HepG2 (cell line): ENCODE results near the gene CHM. TPM values are rescaled to one million over a fixed set of nuclear protein-coding genes. Genes with fewer than 3 reads are reported as not detected.

Experiments
- ATAC-seq: fragments of 200-7000 bp; cut with Tn5 transposase; 3 replicates; pipeline ENCODE4 v1.9.1; 2020; ENCODE audit warnings: mild to moderate bottlenecking, moderate library complexity
- BruUV-seq: library from RNA; stranded (reverse); fragments of 400-500 nt; replicated peaks from 2 replicates; lab custom pipeline; 2021; lab: Mats Ljungman, UMichigan
- CTCF ChIA-PET: fragments of 300-600 bp; formaldehyde crosslinking; extraction: SDS; loops from one replicate; lab custom pipeline; 2021; ENCODE audit warnings: low total read pairs, inconsistent platforms, low intra/inter-chr PET ratio; lab: Yijun Ruan, JAX
- POLR2A ChIA-PET: fragments of 350-600 bp; sonication (Branson Sonifier 250); formaldehyde crosslinking; loops from one replicate; lab custom pipeline; 2020; ENCODE audit warnings: antibody characterized with exemption, inconsistent platforms; lab: Yijun Ruan, JAX
- DNase-seq: peaks from one replicate; pipeline ENCODE4 v3.0.0-alpha.2; 2015; ENCODE audit warnings: low spot score
- FAIRE-seq: peaks from 3 replicates; lab custom pipeline; 2011; peaks lifted over from hg19 to GRCh38; lab: Jason Lieb, UNC
- H2AFZ ChIP-seq: one replicate; pipeline ENCODE4 v1.6.1; 2011; ENCODE audit warnings: low read length, inconsistent platforms
- H3K27ac ChIP-seq: fragments of 300-600 bp; 3 replicates; pipeline ENCODE4 v1.8.0; 2011; ENCODE audit warnings: mixed run types, mild to moderate bottlenecking, mixed read lengths, low read length, inconsistent platforms; ENCODE audit not compliant: insufficient read depth; ENCODE audit errors: extremely low read length
- H3K27me3 ChIP-seq, 2 experiments: fragments of 200-600 bp in 1 of 2; 2 replicates in 1 of 2; 3 replicates in 1 of 2; pipeline versions ENCODE4 v1.6.0 to v1.8.0; 2011; ENCODE audit warnings: low read length in 2 of 2, mild to moderate bottlenecking in 2 of 2, moderate library complexity in 2 of 2, inconsistent platforms in 1 of 2; ENCODE audit not compliant: insufficient read depth in 2 of 2, control insufficient read depth in 1 of 2
- H3K36me3 ChIP-seq, 2 experiments: fragments of 200-600 bp in 1 of 2; replicated peaks in 1 of 2; 2 replicates in 1 of 2; 3 replicates in 1 of 2; pipeline versions ENCODE4 v1.5.1 to v1.8.0; 2011; ENCODE audit warnings: low read length in 2 of 2, inconsistent platforms in 1 of 2; ENCODE audit not compliant: insufficient read depth in 2 of 2, control insufficient read depth in 1 of 2
- H3K4me1 ChIP-seq: 2 replicates; pipeline ENCODE4 v1.5.1; 2012; ENCODE audit warnings: low read length, inconsistent platforms; ENCODE audit not compliant: insufficient read depth
- H3K4me2 ChIP-seq: 2 replicates; pipeline ENCODE4 v1.6.0; 2011; ENCODE audit warnings: low read depth, low read length, inconsistent platforms
- H3K4me3 ChIP-seq, 3 experiments: fragments of 200-600 bp in 1 of 3; sonication (generic), shearing (Covaris generic) in 1 of 3; replicated peaks in 1 of 3; 2 replicates each; pipeline ENCODE4 v1.5.1; 2011 to 2016; ENCODE audit warnings: low read length in 3 of 3, inconsistent platforms in 2 of 3, low read depth in 2 of 3, mild to moderate bottlenecking in 2 of 3, control low read depth in 1 of 3, mixed read lengths in 1 of 3; ENCODE audit not compliant: insufficient read depth in 1 of 3
- H3K79me2 ChIP-seq: one replicate; pipeline ENCODE4 v1.6.1; 2011; ENCODE audit warnings: low read length, inconsistent platforms; ENCODE audit not compliant: insufficient read depth
- H3K9ac ChIP-seq: 2 replicates; pipeline ENCODE4 v1.6.0; 2011; ENCODE audit warnings: mild to moderate bottlenecking, low read depth, low read length, inconsistent platforms; ENCODE audit not compliant: insufficient read depth
- H3K9me3 ChIP-seq: 2 replicates; pipeline ENCODE4 v1.5.1; 2012; ENCODE audit warnings: mild to moderate bottlenecking, low read length
- H4K20me1 ChIP-seq: 2 replicates; pipeline ENCODE4 v1.6.0; 2011; ENCODE audit warnings: inconsistent platforms, mild to moderate bottlenecking, low read length, moderate library complexity; ENCODE audit not compliant: insufficient read depth
- BORCS8-MEF2B ChIP-seq: sonication (generic); formaldehyde crosslinking; IDR thresholded peaks from 2 replicates; pipeline ENCODE4 v1.8.0; 2022; ENCODE audit warnings: mild to moderate bottlenecking, missing genetic modification reagents
- CAMTA2 ChIP-seq: sonication (generic); formaldehyde crosslinking; IDR thresholded peaks from 2 replicates; pipeline ENCODE4 v1.4.0; 2020; ENCODE audit warnings: mild to moderate bottlenecking, missing genetic modification reagents, borderline replicate concordance
- ETV6 ChIP-seq: sonication (generic); formaldehyde crosslinking; conservative IDR thresholded peaks from 2 replicates; pipeline ENCODE4 v1.4.0; 2020; ENCODE audit warnings: missing genetic modification reagents
- HNRNPH1 ChIP-seq: fragments of 200-400 bp; formaldehyde crosslinking; optimal IDR thresholded peaks from 2 replicates; pipeline ENCODE3; 2017; ENCODE audit warnings: mild to moderate bottlenecking, low read depth, low read length
- HOXA3 ChIP-seq: sonication (generic); formaldehyde crosslinking; IDR thresholded peaks from 2 replicates; pipeline ENCODE4 v1.5.0; 2020; ENCODE audit warnings: missing genetic modification reagents
- JARID2 ChIP-seq: sonication (generic); formaldehyde crosslinking; IDR thresholded peaks from 2 replicates; pipeline ENCODE4 v1.8.1; 2023; ENCODE audit warnings: missing genetic modification reagents, inconsistent platforms; ENCODE audit not compliant: insufficient replicate concordance
- KMT2A ChIP-seq: sonication (generic); formaldehyde crosslinking; IDR thresholded peaks from 2 replicates; pipeline ENCODE4 v1.4.0; 2020; ENCODE audit warnings: missing genetic modification reagents
- MAZ ChIP-seq, 2 experiments: sonication (generic) in 1 of 2; formaldehyde crosslinking in 1 of 2; IDR thresholded peaks; 2 replicates each; pipeline versions ENCODE4 v1.5.0 to v1.6.1; 2012 to 2020; ENCODE audit warnings: low read depth in 2 of 2, mild to moderate bottlenecking in 2 of 2, borderline replicate concordance in 1 of 2, improper control_type of control experiment in 1 of 2, low read length in 1 of 2, missing genetic modification reagents in 1 of 2, moderate library complexity in 1 of 2
- SCMH1 ChIP-seq: sonication (generic); formaldehyde crosslinking; IDR thresholded peaks from 2 replicates; pipeline ENCODE4 v1.9.0; 2021; ENCODE audit warnings: missing genetic modification reagents, mild to moderate bottlenecking, borderline replicate concordance
- SMAD1 ChIP-seq: sonication (generic); formaldehyde crosslinking; IDR thresholded peaks from 2 replicates; pipeline ENCODE4 v1.4.0; 2020; ENCODE audit warnings: missing genetic modification reagents, low read depth, mild to moderate bottlenecking, borderline replicate concordance
- TBL1XR1 ChIP-seq: fragments of 150-350 bp; IDR thresholded peaks from 2 replicates; pipeline ENCODE4 v1.6.1; 2014; ENCODE audit warnings: borderline replicate concordance, low read length; ENCODE audit not compliant: partially characterized antibody
- ZFP62 ChIP-seq: sonication (generic); formaldehyde crosslinking; IDR thresholded peaks from 2 replicates; pipeline ENCODE4 v1.4.0; 2020; ENCODE audit warnings: missing genetic modification reagents
- ZMYM3 ChIP-seq: sonication (generic); formaldehyde crosslinking; IDR thresholded peaks from 2 replicates; pipeline ENCODE4 v1.5.1; 2020; ENCODE audit warnings: mild to moderate bottlenecking, missing genetic modification reagents
- ZNF570 ChIP-seq: sonication (generic); formaldehyde crosslinking; IDR thresholded peaks from 2 replicates; pipeline ENCODE4 v1.4.0; 2020; ENCODE audit warnings: mild to moderate bottlenecking, missing genetic modification reagents, borderline replicate concordance
- ZNF747 ChIP-seq: sonication (generic); formaldehyde crosslinking; IDR thresholded peaks from 2 replicates; pipeline ENCODE4 v1.8.1; 2023; ENCODE audit warnings: missing genetic modification reagents, mild to moderate bottlenecking, borderline replicate concordance
- WGBS: methylation state at CpG from one replicate; pipeline ENCODE4 v1.1.6; 2017; ENCODE audit warnings: low lambda C conversion rate; 5-methylcytosine and 5-hydroxymethylcytosine counted together
- in situ Hi-C: cut with HindIII; loops from 2 replicates; pipeline ENCODE4 v1.10.0; 2017; ENCODE audit warnings: low pct_unique_long_range_greater_than_20kb; ENCODE audit not compliant: extremely low pct_ligation_motif_present
- intact Hi-C: fragments of 100-400 bp; cut with micrococcal nuclease; formaldehyde crosslinking; loops from one replicate; pipeline ENCODE4 v1.10.0; 2022; ENCODE audit not compliant: unreplicated experiment
- polyA plus RNA-seq, 8 experiments: library from polyadenylated mRNA; depleted of rRNA in 3 of 8; stranded (reverse) in 7 of 8; unstranded in 1 of 8; fragments of >200 nt; fragmentation: Illumina TruSeq in 4 of 8; extraction: Trizol in 4 of 8; gene quantifications; 2 replicates each; pipeline versions ENCODE4 v1.2.1 to v1.2.3, GENCODE V29; 2011 to 2016; ENCODE audit warnings: low read depth in 4 of 8, missing spikeins in 1 of 8, mixed read lengths in 1 of 8; ENCODE audit not compliant: insufficient read depth in 1 of 8
- total RNA-seq, 5 experiments: library from RNA; depleted of rRNA; stranded (reverse); fragments of >200 nt; fragmentation: Illumina TruSeq; extraction: Trizol; gene quantifications; 2 replicates each; pipeline ENCODE4 v1.2.3, GENCODE V29; 2016; ENCODE audit warnings: low read depth in 1 of 5
- TF ChIP-seq, protein P1 (sequence below): sonication (generic); formaldehyde crosslinking; IDR thresholded peaks from 2 replicates; pipeline ENCODE4 v1.4.0; 2020; ENCODE audit warnings: mild to moderate bottlenecking, low read depth, missing genetic modification reagents
- TF ChIP-seq, protein P2 (sequence below): sonication (generic); formaldehyde crosslinking; IDR thresholded peaks from 2 replicates; pipeline ENCODE4 v1.5.0; 2020; ENCODE audit warnings: missing genetic modification reagents
- TF ChIP-seq, protein P3 (sequence below): IDR thresholded peaks from 2 replicates; pipeline ENCODE4 v1.6.1; 2016; ENCODE audit warnings: low read depth

The CHM gene
- total and polyA plus RNA-seq, 2 of the 13 experiments (the other 11 are each of a cell fraction or from before 2014, with no cell fraction given) = 15.1 to 15.5 TPM

GRCh38 chrX:85914431-85914830, 132.9 kb downstream of the CHM start:
- Histone ChIP-seq H3K79me2 (peaks cover 5% of the 10 kb centered on the region), H3K27ac (no peak overlapping the region), H3K4me1 (no peaks in the 10 kb centered on the region), H3K9ac (no peak overlapping the region), H3K27me3 (no peaks in the 10 kb centered on the region), H3K9me3 (no peaks in the 10 kb centered on the region), H3K36me3 (no peaks in the 10 kb centered on the region), H3K4me3 (no peak overlapping the region), H2AFZ (no peak overlapping the region), H4K20me1 (no peaks in the 10 kb centered on the region), H3K4me2 (no peak overlapping the region)
- no peak for TF ChIP-seq JARID2
- TF ChIP-seq SCMH1 (CRISPR knock-in tag) = no peak
- TF ChIP-seq MAZ (IDR thresholded peaks at IDR 0.05; ENCODE audit: borderline replicate concordance, low read depth, low read length) = no peak
- no peak for TF ChIP-seq MAZ (CRISPR knock-in tag; IDR thresholded peaks at IDR 0.05; ENCODE audit: low read depth)
- TF ChIP-seq SMAD1 (CRISPR knock-in tag) = no peak
- TF ChIP-seq, protein P1, sequence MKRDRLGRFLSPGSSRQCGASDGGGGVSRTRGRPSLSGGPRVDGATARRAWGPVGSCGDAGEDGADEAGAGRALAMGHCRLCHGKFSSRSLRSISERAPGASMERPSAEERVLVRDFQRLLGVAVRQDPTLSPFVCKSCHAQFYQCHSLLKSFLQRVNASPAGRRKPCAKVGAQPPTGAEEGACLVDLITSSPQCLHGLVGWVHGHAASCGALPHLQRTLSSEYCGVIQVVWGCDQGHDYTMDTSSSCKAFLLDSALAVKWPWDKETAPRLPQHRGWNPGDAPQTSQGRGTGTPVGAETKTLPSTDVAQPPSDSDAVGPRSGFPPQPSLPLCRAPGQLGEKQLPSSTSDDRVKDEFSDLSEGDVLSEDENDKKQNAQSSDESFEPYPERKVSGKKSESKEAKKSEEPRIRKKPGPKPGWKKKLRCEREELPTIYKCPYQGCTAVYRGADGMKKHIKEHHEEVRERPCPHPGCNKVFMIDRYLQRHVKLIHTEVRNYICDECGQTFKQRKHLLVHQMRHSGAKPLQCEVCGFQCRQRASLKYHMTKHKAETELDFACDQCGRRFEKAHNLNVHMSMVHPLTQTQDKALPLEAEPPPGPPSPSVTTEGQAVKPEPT = no peak
- TF ChIP-seq ZNF570 (CRISPR knock-in tag) = no peak
- TF ChIP-seq, protein P2, sequence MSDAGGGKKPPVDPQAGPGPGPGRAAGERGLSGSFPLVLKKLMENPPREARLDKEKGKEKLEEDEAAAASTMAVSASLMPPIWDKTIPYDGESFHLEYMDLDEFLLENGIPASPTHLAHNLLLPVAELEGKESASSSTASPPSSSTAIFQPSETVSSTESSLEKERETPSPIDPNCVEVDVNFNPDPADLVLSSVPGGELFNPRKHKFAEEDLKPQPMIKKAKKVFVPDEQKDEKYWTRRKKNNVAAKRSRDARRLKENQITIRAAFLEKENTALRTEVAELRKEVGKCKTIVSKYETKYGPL (CRISPR knock-in tag) = no peak
- no peak for TF ChIP-seq HNRNPH1
- no peak for TF ChIP-seq ZFP62
- TF ChIP-seq, protein P3, sequence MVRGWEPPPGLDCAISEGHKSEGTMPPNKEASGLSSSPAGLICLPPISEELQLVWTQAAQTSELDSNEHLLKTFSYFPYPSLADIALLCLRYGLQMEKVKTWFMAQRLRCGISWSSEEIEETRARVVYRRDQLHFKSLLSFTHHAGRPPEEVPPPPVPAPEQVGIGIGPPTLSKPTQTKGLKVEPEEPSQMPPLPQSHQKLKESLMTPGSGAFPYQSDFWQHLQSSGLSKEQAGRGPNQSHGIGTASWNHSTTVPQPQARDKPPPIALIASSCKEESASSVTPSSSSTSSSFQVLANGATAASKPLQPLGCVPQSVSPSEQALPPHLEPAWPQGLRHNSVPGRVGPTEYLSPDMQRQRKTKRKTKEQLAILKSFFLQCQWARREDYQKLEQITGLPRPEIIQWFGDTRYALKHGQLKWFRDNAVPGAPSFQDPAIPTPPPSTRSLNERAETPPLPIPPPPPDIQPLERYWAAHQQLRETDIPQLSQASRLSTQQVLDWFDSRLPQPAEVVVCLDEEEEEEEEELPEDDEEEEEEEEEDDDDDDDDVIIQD (CRISPR knock-in tag) = no peak
- no peak for TF ChIP-seq KMT2A (CRISPR knock-in tag)
- no peak for TF ChIP-seq ETV6 (CRISPR knock-in tag)
- TF ChIP-seq ZMYM3 (CRISPR knock-in tag) = no peak
- no peak for TF ChIP-seq BORCS8-MEF2B
- TF ChIP-seq CAMTA2 (CRISPR knock-in tag) = no peak
- TF ChIP-seq HOXA3 (CRISPR knock-in tag) = no peak
- TF ChIP-seq ZNF747 (CRISPR knock-in tag) = no peak
- TF ChIP-seq TBL1XR1 = no peak
- no peak for FAIRE-seq
- BruUV-seq = no TSS peak
- ATAC-seq = no peak
- CTCF ChIA-PET = no interaction called here
- intact Hi-C loops (no loop called here), in situ Hi-C loops (no loop called here)
- WGBS = 100% methylated on average over 6 of the region's 6 CpGs
- no peak for DNase-seq
- POLR2A ChIA-PET = no interaction called here
